ENCODE results near the gene COMMD4.
"Not testable (repeated sequence)": the region's sequence is repeated elsewhere in the genome, so short reads cannot be mapped to it uniquely, and the experiment has no call there.

COMMD4 gene

GRCh38 chr15:75383986-75384385 is 48.1 kb downstream of the COMMD4 start:
- not testable (repeated sequence) for DNase-seq (ENCODE audit: low read depth)
